ENCODE measurements around the gene LRCH1. TPM values are rescaled to one million over a fixed set of nuclear protein-coding genes. Genes with fewer than 3 reads are reported as not detected.

LRCH1 gene
- total RNA-seq, 4 donors from 2014 or later, result 5.2 to 30.7 (median 17.1) TPM

DNA sequence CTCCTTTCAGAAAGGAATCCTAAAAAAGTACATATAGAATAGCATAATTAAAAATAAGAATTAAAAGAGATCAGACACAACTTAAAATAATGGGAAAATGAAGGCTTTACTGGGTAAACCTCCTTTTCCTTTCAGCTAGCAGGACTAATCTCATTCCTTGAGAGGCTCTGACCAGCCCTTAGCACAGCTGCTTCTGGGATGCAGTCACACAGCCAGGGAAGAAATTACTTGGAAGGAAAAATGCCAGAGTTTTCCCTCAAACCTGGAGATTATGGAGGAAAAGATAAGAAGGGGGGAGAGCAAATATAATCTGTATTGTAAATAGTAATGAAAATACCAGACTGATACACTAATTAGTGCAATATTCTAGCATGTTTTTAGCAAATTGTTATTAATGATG lies 91.8 kb downstream of the LRCH1 start:
- DNase-seq, result no peak
- Histone ChIP-seq H3K4me3 (no peak overlapping the region), H3K4me1 (peaks cover 0 to 75% (median 23%) of the 10 kb centered on the region in 4 donors), H3K27ac (no peak overlapping the region), H3K36me3 (no peaks in the 10 kb centered on the region), H3K27me3 (no peaks in the 10 kb centered on the region), H3K9me3 (no peaks in the 10 kb centered on the region)
- in situ Hi-C loops (cut with MboI; ENCODE audit: low pct_ligation_motif_present in 1 of 4, low pct_unique_long_range_greater_than_20kb in 1 of 4, low sequenced_read_pairs in 3 of 4) (no loop called here), intact Hi-C loops (cut with DNase I; ENCODE audit: low total_unique reads) (no loop called here)
- TF ChIP-seq EP300 (IDR thresholded peaks at IDR 0.05; ENCODE audit: low read depth), result no peak
- no peak for TF ChIP-seq POLR2A (IDR thresholded peaks at IDR 0.05)
- no peak for TF ChIP-seq POLR2AphosphoS5 (IDR thresholded peaks at IDR 0.05)
- TF ChIP-seq, protein P1, sequence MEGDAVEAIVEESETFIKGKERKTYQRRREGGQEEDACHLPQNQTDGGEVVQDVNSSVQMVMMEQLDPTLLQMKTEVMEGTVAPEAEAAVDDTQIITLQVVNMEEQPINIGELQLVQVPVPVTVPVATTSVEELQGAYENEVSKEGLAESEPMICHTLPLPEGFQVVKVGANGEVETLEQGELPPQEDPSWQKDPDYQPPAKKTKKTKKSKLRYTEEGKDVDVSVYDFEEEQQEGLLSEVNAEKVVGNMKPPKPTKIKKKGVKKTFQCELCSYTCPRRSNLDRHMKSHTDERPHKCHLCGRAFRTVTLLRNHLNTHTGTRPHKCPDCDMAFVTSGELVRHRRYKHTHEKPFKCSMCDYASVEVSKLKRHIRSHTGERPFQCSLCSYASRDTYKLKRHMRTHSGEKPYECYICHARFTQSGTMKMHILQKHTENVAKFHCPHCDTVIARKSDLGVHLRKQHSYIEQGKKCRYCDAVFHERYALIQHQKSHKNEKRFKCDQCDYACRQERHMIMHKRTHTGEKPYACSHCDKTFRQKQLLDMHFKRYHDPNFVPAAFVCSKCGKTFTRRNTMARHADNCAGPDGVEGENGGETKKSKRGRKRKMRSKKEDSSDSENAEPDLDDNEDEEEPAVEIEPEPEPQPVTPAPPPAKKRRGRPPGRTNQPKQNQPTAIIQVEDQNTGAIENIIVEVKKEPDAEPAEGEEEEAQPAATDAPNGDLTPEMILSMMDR (IDR thresholded peaks at IDR 0.05), result no peak

DNA sequence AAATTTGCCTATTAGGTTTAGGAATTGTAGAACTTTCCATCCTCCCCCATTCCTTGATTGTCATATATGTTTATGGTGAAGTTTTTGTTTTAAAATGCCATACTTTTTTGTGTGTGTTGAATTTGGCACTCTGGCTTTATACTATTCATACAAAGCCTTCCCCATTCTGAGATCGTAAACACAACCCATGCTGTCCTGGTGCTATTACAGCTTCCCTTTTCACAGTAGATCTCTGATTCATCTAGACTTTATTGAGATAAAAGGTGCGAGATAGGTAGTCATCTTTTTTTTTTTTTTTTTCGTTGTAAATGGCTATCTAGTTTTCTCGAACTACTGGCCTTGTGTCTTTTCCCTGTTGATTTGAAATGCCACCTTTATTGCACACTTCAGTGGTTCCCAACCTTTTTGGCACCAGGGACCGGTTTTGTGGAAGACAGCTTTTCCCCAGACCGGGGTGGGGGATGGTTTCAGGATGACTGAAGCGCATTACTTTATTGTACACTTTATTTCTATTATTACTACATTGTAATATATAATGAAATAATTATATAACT lies 94.6 kb downstream of the LRCH1 start:
- Histone ChIP-seq H3K4me1 (peaks cover 0 to 56% (median 17%) of the 10 kb centered on the region in 4 donors), H3K9me3 (no peaks in the 10 kb centered on the region), H3K27me3 (no peaks in the 10 kb centered on the region), H3K36me3 (no peaks in the 10 kb centered on the region), H3K4me3 (no peak overlapping the region), H3K27ac (no peak overlapping the region)
- no peak for TF ChIP-seq POLR2A (IDR thresholded peaks at IDR 0.05)
- no peak for TF ChIP-seq POLR2AphosphoS5 (IDR thresholded peaks at IDR 0.05)
- TF ChIP-seq, protein P1 (IDR thresholded peaks at IDR 0.05), result no peak
- no peak for TF ChIP-seq EP300 (IDR thresholded peaks at IDR 0.05; ENCODE audit: low read depth)
- WGBS, 2 donors (ENCODE audit: low coverage in 1 of 2), result 50 to 66% methylated on average over 7 of the region's 7 CpGs
- DNase-seq, result no peak
- intact Hi-C loops (cut with DNase I; ENCODE audit: low total_unique reads), result no loop called here
- in situ Hi-C loops (cut with MboI; ENCODE audit: low pct_ligation_motif_present in 1 of 4, low pct_unique_long_range_greater_than_20kb in 1 of 4, low sequenced_read_pairs in 3 of 4), result no loop called here

DNA sequence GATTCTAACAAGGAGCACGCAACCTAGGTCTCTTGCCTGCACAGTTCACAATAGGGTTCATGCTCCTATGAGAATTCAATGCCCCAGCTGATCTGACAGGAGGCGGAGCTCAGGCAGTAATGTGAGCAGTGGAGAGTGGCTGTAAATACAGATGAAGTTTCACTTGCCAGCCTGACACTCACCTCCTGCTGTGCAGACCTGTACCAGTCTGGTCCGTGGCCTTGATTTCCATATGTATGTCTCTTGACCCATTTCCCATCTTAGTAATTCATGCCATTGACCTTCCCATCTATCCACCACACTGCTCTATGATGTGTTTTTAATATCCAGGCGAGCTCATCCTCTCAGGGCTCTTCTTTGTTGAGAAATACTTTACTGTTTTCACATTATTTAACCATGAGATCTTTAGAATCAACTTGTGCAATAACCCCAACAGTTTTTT lies 95.2 kb downstream of the LRCH1 start:
- H3K4me3 ChIP-seq, result no peak overlapping the region
- in situ Hi-C loops (cut with MboI; ENCODE audit: low pct_ligation_motif_present in 1 of 4, low pct_unique_long_range_greater_than_20kb in 1 of 4, low sequenced_read_pairs in 3 of 4) (no loop called here), intact Hi-C loops (cut with DNase I; ENCODE audit: low total_unique reads) (no loop called here)
- peaks cover 0 to 52% (median 16%) of the 10 kb centered on the region in 4 donors for H3K4me1 ChIP-seq
- no peaks in the 10 kb centered on the region for H3K27me3 ChIP-seq
- 46 to 60% methylated on average over 2 to 4 of the region's 4 CpGs for WGBS, 2 donors (ENCODE audit: low coverage in 1 of 2)
- peak; percentile 64 for DNase-seq
- no peaks in the 10 kb centered on the region for H3K9me3 ChIP-seq
- H3K27ac ChIP-seq, result no peak overlapping the region
- no peaks in the 10 kb centered on the region for H3K36me3 ChIP-seq
- TF ChIP-seq POLR2AphosphoS5 (IDR thresholded peaks at IDR 0.05) (no peak), EP300 (IDR thresholded peaks at IDR 0.05; ENCODE audit: low read depth) (no peak), POLR2A (IDR thresholded peaks at IDR 0.05) (no peak)
- TF ChIP-seq, protein P1 (IDR thresholded peaks at IDR 0.05), result no peak

GRCh38 chr13:46649816-46650215 lies 96.8 kb downstream of the LRCH1 start:
- peaks cover 0 to 41% (median 10%) of the 10 kb centered on the region in 4 donors for H3K4me1 ChIP-seq
- no peak overlapping the region for H3K27ac ChIP-seq
- TF ChIP-seq POLR2A (IDR thresholded peaks at IDR 0.05) (no peak), POLR2AphosphoS5 (IDR thresholded peaks at IDR 0.05) (no peak), EP300 (IDR thresholded peaks at IDR 0.05; ENCODE audit: low read depth) (no peak)
- TF ChIP-seq, protein P1 (IDR thresholded peaks at IDR 0.05), result no peak
- no peaks in the 10 kb centered on the region for H3K9me3 ChIP-seq
- H3K36me3 ChIP-seq, result no peaks in the 10 kb centered on the region
- intact Hi-C loops (cut with DNase I; ENCODE audit: low total_unique reads), result no loop called here
- H3K4me3 ChIP-seq, result no peak overlapping the region
- no peak for DNase-seq
- 75 to 82% methylated on average over 1 of the region's 1 CpG for WGBS, 2 donors (ENCODE audit: low coverage in 1 of 2)
- in situ Hi-C loops (cut with MboI; ENCODE audit: low pct_ligation_motif_present in 1 of 4, low pct_unique_long_range_greater_than_20kb in 1 of 4, low sequenced_read_pairs in 3 of 4), result no loop called here
- H3K27me3 ChIP-seq, result no peaks in the 10 kb centered on the region

Measured in transverse colon (tissue), 4 donors.